Uterine smooth muscle cell (primary cell): ENCODE results near the gene SLC25A34. TPM values are rescaled to one million over a fixed set of nuclear protein-coding genes. Genes with fewer than 3 reads are reported as not detected.

Source experiments
- total RNA-seq: library from RNA; depleted of rRNA; stranded (reverse); fragments of >200 nt; gene quantifications from 2 replicates; pipeline ENCODE4 v1.2.3, GENCODE V29; 2014

Gene SLC25A34
- 0.44 and 0.62 TPM in 2 replicates for total RNA-seq

GRCh38 chr1:15736038-15736891 is at the start of gene SLC25A34:
TSS of gene SLC25A34 (plus strand) at chr1:15736258. CDS start at chr1:15736486, 228 bp downstream.

GRCh38 chr1:15742339-15742801 is 6.3 kb downstream of the SLC25A34 start, which contains the start of gene TMEM82:
TSS of gene TMEM82 (plus strand) at chr1:15742499. CDS start at chr1:15742560, 61 bp downstream.

GRCh38 chr1:15758343-15758931 is 22.4 kb downstream of the SLC25A34 start, which contains the start of gene FBLIM1:
TSS of gene FBLIM1 (plus strand) at chr1:15758795. CDS start at chr1:15764984, 6,189 bp downstream.

Other genes starting within 250 kb of the SLC25A34 start
- gene CASP9, start 212.0 kb upstream of the SLC25A34 start, total RNA-seq, result 4.2 and 10.5 TPM in 2 replicates
- gene DNAJC16, start 209.4 kb upstream of the SLC25A34 start, total RNA-seq, result 12.0 and 16.0 TPM in 2 replicates
- 1.1 and 1.8 TPM in 2 replicates for gene AGMAT, start 151.2 kb upstream of the SLC25A34 start, total RNA-seq
- 14.1 and 14.4 TPM in 2 replicates for gene DDI2, start 118.8 kb upstream of the SLC25A34 start, total RNA-seq
- 60.5 and 98.2 TPM in 2 replicates for gene PLEKHM2, start 51.9 kb upstream of the SLC25A34 start, total RNA-seq
- gene TMEM82, start 6.2 kb downstream of the SLC25A34 start, total RNA-seq, result not detected in 2 replicates
- gene FBLIM1, start 22.5 kb downstream of the SLC25A34 start, total RNA-seq, result 54.5 and 73.2 TPM in 2 replicates
- 2.4 and 2.6 TPM in 2 replicates for gene UQCRHL, start 71.4 kb downstream of the SLC25A34 start, total RNA-seq
- gene SPEN, start 111.4 kb downstream of the SLC25A34 start, total RNA-seq, result 20.3 and 23.6 TPM in 2 replicates
- gene ZBTB17, start 239.8 kb downstream of the SLC25A34 start, total RNA-seq, result 44.0 and 47.1 TPM in 2 replicates